NCI-H748 (cell line): ENCODE measurements around the gene USP40.

ENCODE experiments used
- DNase-seq: peaks from one replicate; lab custom pipeline; 2025; ENCODE audit not compliant: unreplicated experiment; lab: John Stamatoyannopoulos, UW

USP40 gene

GRCh38 chr2:233479616-233480489 lies 86.7 kb downstream of the USP40 start:
- no peak for DNase-seq

- DNase-seq = no peak
These were observed 88.8 kb downstream of the USP40 start for GRCh38 chr2:233477548-233478433.

GRCh38 chr2:233476651-233477547 lies 89.7 kb downstream of the USP40 start:
- DNase-seq = no peak

- DNase-seq = peak; percentile 9
These were observed 90.5 kb downstream of the USP40 start for GRCh38 chr2:233476063-233476410.

- peak; percentile 29 for DNase-seq
These were observed 92.0 kb downstream of the USP40 start for GRCh38 chr2:233474308-233475160.

- no peak for DNase-seq
These were observed 92.7 kb downstream of the USP40 start for GRCh38 chr2:233473878-233474277.

GRCh38 chr2:233473386-233473791 lies 93.2 kb downstream of the USP40 start:
- DNase-seq = no peak

GRCh38 chr2:233471291-233472035 lies 95.1 kb downstream of the USP40 start:
- DNase-seq = no peak

GRCh38 chr2:233470839-233471238 lies 95.7 kb downstream of the USP40 start:
- no peak for DNase-seq

- no peak for DNase-seq
These were observed 96.4 kb downstream of the USP40 start for GRCh38 chr2:233470011-233470687.

GRCh38 chr2:233469261-233470010 lies 97.1 kb downstream of the USP40 start:
- DNase-seq = no peak

GRCh38 chr2:233468741-233469110 lies 97.9 kb downstream of the USP40 start:
- no peak for DNase-seq

GRCh38 chr2:233468047-233468740 lies 98.4 kb downstream of the USP40 start:
- DNase-seq = no peak

- no peak for DNase-seq
These were observed 99.5 kb downstream of the USP40 start for GRCh38 chr2:233466991-233467603.

- DNase-seq = no peak
These were observed 101.9 kb downstream of the USP40 start for GRCh38 chr2:233464531-233465240.

- DNase-seq = no peak
These were observed 102.5 kb downstream of the USP40 start for GRCh38 chr2:233464056-233464455.
